Measurements from ENCODE around the gene SYCE1L. TPM values are rescaled to one million over a fixed set of nuclear protein-coding genes. Genes with fewer than 3 reads are reported as not detected.

Gene SYCE1L
- total and polyA plus RNA-seq, 2 of the 4 experiments (the other 2 are of a cell fraction): 0.10 TPM; not detected in 1

- Histone ChIP-seq H2BK120ac (ENCODE audit: low read depth, low read length) (no peak overlapping the region), H3K4me2 (ENCODE audit: low read depth, low read length) (no peak overlapping the region), H4K8ac (ENCODE audit: low read depth in 2 of 2, low read length in 2 of 2) (no peak overlapping the region), H3K36me3 (ENCODE audit: control insufficient read depth, insufficient read depth, low read length) (no peaks in the 10 kb centered on the region), H2AFZ (replicated peaks; ENCODE audit: low read length, poor library complexity) (no peak overlapping the region), H4K5ac (ENCODE audit: low read depth, low read length) (no peak overlapping the region), H2BK20ac (ENCODE audit: low read depth, low read length) (no peak overlapping the region), H2BK5ac (ENCODE audit: low read depth, low read length, poor library complexity, severe bottlenecking) (no peak overlapping the region), H4K20me1 (ENCODE audit: insufficient read depth, low read length) (no peaks in the 10 kb centered on the region; the same call in 1 of the 2 replicates), H3K56ac (ENCODE audit: extremely low read depth, insufficient read depth, low read length) (no peak overlapping the region), H3K9me1 (ENCODE audit: insufficient read depth, low read length) (no peaks in the 10 kb centered on the region), H3K14ac (replicated peaks; ENCODE audit: low read depth, low read length) (no peak overlapping the region), H3K9ac (ENCODE audit: low read depth, low read length) (no peak overlapping the region), H3K4me1 (ENCODE audit: control insufficient read depth, insufficient read depth, low read length) (peaks cover 2% of the 10 kb centered on the region; the same call in 1 of the 2 replicates), H3K4me3 (ENCODE audit: insufficient read depth, low read depth, low read length) (no peak overlapping the region), H3K9me3 (ENCODE audit: control insufficient read depth, insufficient read depth, low read length) (no peaks in the 10 kb centered on the region), H2AK9ac (replicated peaks; ENCODE audit: low read depth, low read length, poor library complexity) (no peak overlapping the region), H4K91ac (ENCODE audit: insufficient read depth, low read depth, low read length) (no peak overlapping the region), H3K79me1 (ENCODE audit: low read depth in 1 of 2, low read length in 2 of 2) (no peaks in the 10 kb centered on the region), H3K27me3 (ENCODE audit: control insufficient read depth, insufficient read depth, low read length) (peaks cover 8% of the 10 kb centered on the region), H2BK15ac (ENCODE audit: low read depth, low read length) (no peak overlapping the region), H3K27ac (ENCODE audit: insufficient read depth, low read length) (no peak overlapping the region), H2AK5ac (ENCODE audit: low read depth, low read length) (no peak overlapping the region), H3K23ac (ENCODE audit: low read depth, low read length) (no peak overlapping the region), H3K18ac (ENCODE audit: low read depth, low read length) (no peak overlapping the region), H3K4ac (ENCODE audit: low read depth, low read length) (no peak overlapping the region)
- ChIA-PET POLR2A (ENCODE audit: unreplicated experiment) (no interaction called here), CTCF (no interaction called here)
- WGBS, 2 experiments (ENCODE audit: extremely low coverage in 2 of 2, insufficient read length in 1 of 2): 40% methylated on average over 1 of the region's 10 CpGs; no CpG with 5 or more reads in 1 of the 2 experiments
- intact Hi-C loops (cut with micrococcal nuclease): no loop called here
- no TSS peak for BruUV-seq (replicated peaks)
- TF ChIP-seq CTCF (conservative IDR thresholded peaks at IDR 0.05; ENCODE audit: low read depth, low read length) (0 out of 2 replicates have a peak, but pooled peaks have one; percentile 8), RCOR1 (IDR thresholded peaks at IDR 0.05; ENCODE audit: insufficient replicate concordance, low read length) (no peak)
- in situ Hi-C loops (cut with MboI; ENCODE audit: low sequenced_read_pairs): no loop called here
- ATAC-seq (ENCODE audit: low read depth) (no peak), DNase-seq (no peak)
- dilution Hi-C loops (cut with HindIII; ENCODE audit: low sequenced_read_pairs, unreplicated experiment): no loop called here
These were observed 24.0 kb downstream of the SYCE1L start for GRCh38 chr16:77223184-77223583.

Measured in IMR-90 (cell line).